ENCODE measurements around the gene ELMO1. TPM values are rescaled to one million over a fixed set of nuclear protein-coding genes. Genes with fewer than 3 reads are reported as not detected.

Gene ELMO1
- total and polyA plus RNA-seq, 2 experiments from 2014 or later: 6.5 to 24.9 TPM

GRCh38 chr7:37162106-37162505, 286.6 kb downstream of the ELMO1 start:
- Mint-ChIP-seq H3K9me3 (peaks cover 17% of the 10 kb centered on the region), H3K4me3 (no peak overlapping the region), H3K36me3 (ENCODE audit: low read depth) (peaks cover 6% of the 10 kb centered on the region; the same call in 2 of the 3 replicates), H3K27me3 (ENCODE audit: insufficient read depth, low read depth, poor library complexity) (no peaks in the 10 kb centered on the region), H3K27ac (no peak overlapping the region), H3K4me1 (peaks cover 2% of the 10 kb centered on the region; the same call in 1 of the 3 replicates)
- no peak overlapping the region for H3K27ac ChIP-seq (ENCODE audit: low read depth)
- no peak overlapping the region for H2AFZ ChIP-seq
- DNase-seq (ENCODE audit: low spot score): no peak
- H3F3A ChIP-seq (replicated peaks; ENCODE audit: low read depth): no peaks in the 10 kb centered on the region
- 0 out of 2 replicates have a peak, but pooled peaks cover 8% of the 10 kb centered on the region for H3K9me2 ChIP-seq (ENCODE audit: insufficient read depth)
- H3K4me1 ChIP-seq (ENCODE audit: insufficient read depth): no peaks in the 10 kb centered on the region
- H3K27me3 ChIP-seq (ENCODE audit: insufficient read depth): no peaks in the 10 kb centered on the region
- H3K4me3 ChIP-seq: no peak overlapping the region
- no peak for ATAC-seq
- no peaks in the 10 kb centered on the region for H4K20me1 ChIP-seq (replicated peaks; ENCODE audit: insufficient read depth)
- H3K36me3 ChIP-seq (ENCODE audit: insufficient read depth): no peaks in the 10 kb centered on the region
- no peak overlapping the region for H3K4me2 ChIP-seq
- TF ChIP-seq ZNF331 (CRISPR knock-in tag; IDR thresholded peaks at IDR 0.05; ENCODE audit: low read depth) (no peak), STAT1 (IDR thresholded peaks at IDR 0.05; ENCODE audit: unreplicated experiment) (no peak), CREB1 (CRISPR knock-in tag; IDR thresholded peaks at IDR 0.05; ENCODE audit: low read depth) (no peak)
- H3K79me2 ChIP-seq (replicated peaks; ENCODE audit: insufficient read depth): no peaks in the 10 kb centered on the region

GRCh38 chr7:37160656-37161055, 288.0 kb downstream of the ELMO1 start:
- H3K4me2 ChIP-seq: no peak overlapping the region
- H2AFZ ChIP-seq: no peak overlapping the region
- H3K79me2 ChIP-seq (replicated peaks; ENCODE audit: insufficient read depth): no peaks in the 10 kb centered on the region
- TF ChIP-seq EZH2phosphoT487 (IDR thresholded peaks at IDR 0.05; ENCODE audit: unreplicated experiment) (no peak), CTCF (conservative IDR thresholded peaks at IDR 0.05; ENCODE audit: low read depth in 2 of 2) (peak in 1 of 2 experiments; percentile 43; a peak in 2 of 4 replicates)
- DNase-seq (ENCODE audit: low spot score) (no peak), ATAC-seq (no peak; the same call in 2 of the 3 replicates)
- H3F3A ChIP-seq (replicated peaks; ENCODE audit: low read depth): no peaks in the 10 kb centered on the region
- Mint-ChIP-seq H3K9me3 (peaks cover 14% of the 10 kb centered on the region; the same call in 1 of the 3 replicates), H3K27me3 (ENCODE audit: insufficient read depth, low read depth, poor library complexity) (no peaks in the 10 kb centered on the region), H3K4me3 (no peak overlapping the region), H3K4me1 (peaks cover 2% of the 10 kb centered on the region; the same call in 1 of the 3 replicates), H3K36me3 (ENCODE audit: low read depth) (peaks cover 10% of the 10 kb centered on the region; the same call in 2 of the 3 replicates), H3K27ac (no peak overlapping the region)
- no peaks in the 10 kb centered on the region for H3K36me3 ChIP-seq (ENCODE audit: insufficient read depth)
- H3K4me1 ChIP-seq (ENCODE audit: insufficient read depth): no peaks in the 10 kb centered on the region
- 0 out of 2 replicates have a peak, but pooled peaks cover 8% of the 10 kb centered on the region for H3K9me2 ChIP-seq (ENCODE audit: insufficient read depth)
- H3K27ac ChIP-seq (ENCODE audit: low read depth): no peak overlapping the region
- H3K27me3 ChIP-seq (ENCODE audit: insufficient read depth): no peaks in the 10 kb centered on the region
- H4K20me1 ChIP-seq (replicated peaks; ENCODE audit: insufficient read depth): no peaks in the 10 kb centered on the region
- no peak overlapping the region for H3K4me3 ChIP-seq

GRCh38 chr7:37153376-37153775, 295.3 kb downstream of the ELMO1 start:
- Histone ChIP-seq H3K9me2 (ENCODE audit: insufficient read depth) (peaks cover 4% of the 10 kb centered on the region; the same call in 1 of the 2 replicates), H4K20me1 (replicated peaks; ENCODE audit: insufficient read depth) (no peaks in the 10 kb centered on the region), H3K4me1 (ENCODE audit: insufficient read depth) (no peaks in the 10 kb centered on the region), H3K4me3 (no peak overlapping the region), H3K27me3 (ENCODE audit: insufficient read depth) (no peaks in the 10 kb centered on the region), H3K27ac (ENCODE audit: low read depth) (no peak overlapping the region), H3F3A (replicated peaks; ENCODE audit: low read depth) (no peaks in the 10 kb centered on the region), H3K79me2 (replicated peaks; ENCODE audit: insufficient read depth) (no peaks in the 10 kb centered on the region), H3K36me3 (ENCODE audit: insufficient read depth) (no peaks in the 10 kb centered on the region), H2AFZ (no peak overlapping the region), H3K4me2 (no peak overlapping the region)
- Mint-ChIP-seq H3K27ac (no peak overlapping the region), H3K4me3 (no peak overlapping the region), H3K4me1 (peaks cover 31% of the 10 kb centered on the region), H3K9me3 (peaks cover 15% of the 10 kb centered on the region; the same call in 2 of the 3 replicates), H3K36me3 (ENCODE audit: low read depth) (peaks cover 14% of the 10 kb centered on the region; the same call in 2 of the 3 replicates), H3K27me3 (ENCODE audit: insufficient read depth, low read depth, poor library complexity) (peaks cover 3% of the 10 kb centered on the region)
- no peak for DNase-seq (ENCODE audit: low spot score)
- ATAC-seq: no peak
- TF ChIP-seq STAT1 (IDR thresholded peaks at IDR 0.05; ENCODE audit: unreplicated experiment) (no peak), EZH2phosphoT487 (IDR thresholded peaks at IDR 0.05; ENCODE audit: unreplicated experiment) (no peak), JUNB (IDR thresholded peaks at IDR 0.05; ENCODE audit: unreplicated experiment) (no peak), CREB1 (CRISPR knock-in tag; IDR thresholded peaks at IDR 0.05; ENCODE audit: low read depth) (no peak), ZNF462 (CRISPR knock-in tag; IDR thresholded peaks at IDR 0.05) (no peak), ZNF331 (CRISPR knock-in tag; IDR thresholded peaks at IDR 0.05; ENCODE audit: low read depth) (no peak)

Data from GM23338 (cell line).